Activated T-helper 1 cell treated with anti-CD3 and anti-CD28 coated beads, Interleukin-12 subunit alpha, Interleukin-12 subunit beta, Interleukin-2, Interleukin-4 antibody, amounts not matched to agents 30 ng/mL and 10 ng/mL and 1 ng/mL, durations not matched to agents 14 hours and 24 hours and 36 hours (primary cell): ENCODE data around the gene PRR19. TPM values are rescaled to one million over a fixed set of nuclear protein-coding genes. Genes with fewer than 3 reads are reported as not detected.
"Not testable (repeated sequence)": the region's sequence is repeated elsewhere in the genome, so short reads cannot be mapped to it uniquely, and the experiment has no call there.

Experiments used
- DNase-seq: peaks from one replicate; pipeline ENCODE4 v3.0.0; 2021; ENCODE audit warnings: low spot score
- H3K27ac Mint-ChIP-seq: one replicate; pipeline ENCODE4 v1.8.0; 2021; ENCODE audit warnings: mild to moderate bottlenecking, mixed read lengths
- H3K27me3 Mint-ChIP-seq: one replicate; pipeline ENCODE4 v1.8.0; 2022; ENCODE audit warnings: mild to moderate bottlenecking, moderate library complexity, mixed read lengths; ENCODE audit not compliant: insufficient read depth
- H3K36me3 Mint-ChIP-seq: one replicate; pipeline ENCODE4 v1.8.0; 2021; ENCODE audit warnings: low read depth, mixed read lengths
- H3K4me1 Mint-ChIP-seq: one replicate; pipeline ENCODE4 v1.8.0; 2021; ENCODE audit warnings: low read depth, mixed read lengths
- H3K4me3 Mint-ChIP-seq: one replicate; pipeline ENCODE4 v1.8.0; 2021; ENCODE audit warnings: mild to moderate bottlenecking, moderate library complexity, mixed read lengths
- H3K9me3 Mint-ChIP-seq: one replicate; pipeline ENCODE4 v1.8.0; 2021; ENCODE audit warnings: mixed read lengths
- intact Hi-C: fragments of 100-400 bp; cut with micrococcal nuclease; formaldehyde crosslinking; loops from one replicate; pipeline ENCODE4 v1.15.1; 2024
- total RNA-seq: library from RNA; stranded (reverse); gene quantifications from 2 replicates; pipeline ENCODE4 v1.2.3, GENCODE V29; 2022

Gene PRR19
- total RNA-seq, 1 donor from 2014 or later: 1.4 TPM

DNA sequence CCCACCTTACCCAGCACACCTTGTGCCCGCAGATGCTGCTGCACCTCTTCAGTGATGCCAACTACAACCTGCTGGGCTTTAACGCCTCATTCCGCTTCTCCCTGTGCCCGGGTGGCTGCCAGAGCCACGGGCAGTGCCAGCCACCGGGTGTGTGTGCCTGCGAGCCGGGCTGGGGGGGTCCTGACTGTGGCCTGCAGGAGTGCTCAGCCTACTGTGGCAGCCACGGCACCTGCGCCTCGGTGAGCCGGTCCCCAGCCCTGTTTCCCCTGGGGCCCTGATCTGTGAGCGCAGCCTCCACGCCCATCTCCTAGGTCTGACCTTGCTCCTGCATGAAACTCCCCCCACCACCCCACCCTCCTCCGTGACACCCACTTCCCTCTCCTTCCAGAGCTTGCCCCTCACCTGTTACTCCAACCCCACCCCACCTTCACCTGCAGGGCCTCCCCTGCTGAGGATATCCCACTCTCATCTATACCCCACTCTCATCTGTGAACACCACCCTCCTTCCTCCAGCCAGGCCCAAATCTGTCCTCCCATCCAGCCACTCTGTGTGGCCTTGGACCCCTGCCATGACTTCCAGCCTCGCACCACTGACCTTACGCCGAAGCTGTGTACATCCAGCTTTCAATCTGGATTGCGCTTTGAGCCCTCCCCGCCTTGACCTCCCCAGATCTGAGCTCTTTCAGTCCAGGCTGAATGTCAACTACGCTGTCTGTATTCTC lies 32.2 kb downstream of the PRR19 start:
- no peak overlapping the region for H3K27ac Mint-ChIP-seq

DNA sequence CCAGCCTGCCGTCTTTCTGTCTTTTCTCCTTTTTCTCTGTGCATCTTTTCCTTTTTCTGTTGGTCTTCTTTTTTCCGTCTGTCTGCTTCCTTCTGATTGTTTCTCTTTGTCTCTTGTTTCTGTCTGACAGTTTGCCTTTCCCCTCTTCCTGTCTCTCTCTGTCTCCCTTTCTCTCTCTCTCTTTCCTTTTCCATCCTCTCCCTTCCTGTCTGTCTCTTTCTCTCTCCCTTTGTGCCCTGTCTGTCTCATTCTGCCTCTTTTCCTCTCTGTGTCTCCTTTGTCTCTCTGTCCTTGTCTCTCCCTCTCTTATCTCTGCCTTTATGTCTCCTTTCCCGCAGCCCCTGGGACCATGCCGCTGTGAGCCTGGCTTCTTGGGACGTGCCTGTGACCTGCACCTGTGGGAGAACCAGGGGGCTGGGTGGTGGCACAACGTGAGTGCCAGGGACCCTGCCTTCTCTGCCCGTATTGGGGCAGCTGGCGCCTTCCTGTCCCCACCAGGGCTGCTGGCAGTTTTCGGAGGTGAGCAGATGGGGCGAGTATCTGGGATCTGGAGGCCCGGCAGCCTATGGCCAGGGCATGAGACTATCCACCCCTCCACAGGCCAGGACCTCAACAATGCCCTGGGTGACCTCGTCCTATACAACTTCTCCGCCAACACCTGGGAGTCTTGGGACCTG lies 32.9 kb downstream of the PRR19 start:
- no peak for DNase-seq
- Mint-ChIP-seq H3K4me3 (no peak overlapping the region), H3K4me1 (no peaks in the 10 kb centered on the region), H3K9me3 (no peaks in the 10 kb centered on the region), H3K36me3 (peaks cover 2% of the 10 kb centered on the region), H3K27ac (no peak overlapping the region), H3K27me3 (no peaks in the 10 kb centered on the region)
- intact Hi-C loops: no loop called here

More for the DNA sequence above, 32.2 kb downstream of the PRR19 start:
- peaks cover 2% of the 10 kb centered on the region for H3K36me3 Mint-ChIP-seq
- H3K4me3 Mint-ChIP-seq: no peak overlapping the region
- no peaks in the 10 kb centered on the region for H3K4me1 Mint-ChIP-seq
- DNase-seq: no peak
- H3K9me3 Mint-ChIP-seq: no peaks in the 10 kb centered on the region
- no peaks in the 10 kb centered on the region for H3K27me3 Mint-ChIP-seq
- intact Hi-C loops: no loop called here

DNA sequence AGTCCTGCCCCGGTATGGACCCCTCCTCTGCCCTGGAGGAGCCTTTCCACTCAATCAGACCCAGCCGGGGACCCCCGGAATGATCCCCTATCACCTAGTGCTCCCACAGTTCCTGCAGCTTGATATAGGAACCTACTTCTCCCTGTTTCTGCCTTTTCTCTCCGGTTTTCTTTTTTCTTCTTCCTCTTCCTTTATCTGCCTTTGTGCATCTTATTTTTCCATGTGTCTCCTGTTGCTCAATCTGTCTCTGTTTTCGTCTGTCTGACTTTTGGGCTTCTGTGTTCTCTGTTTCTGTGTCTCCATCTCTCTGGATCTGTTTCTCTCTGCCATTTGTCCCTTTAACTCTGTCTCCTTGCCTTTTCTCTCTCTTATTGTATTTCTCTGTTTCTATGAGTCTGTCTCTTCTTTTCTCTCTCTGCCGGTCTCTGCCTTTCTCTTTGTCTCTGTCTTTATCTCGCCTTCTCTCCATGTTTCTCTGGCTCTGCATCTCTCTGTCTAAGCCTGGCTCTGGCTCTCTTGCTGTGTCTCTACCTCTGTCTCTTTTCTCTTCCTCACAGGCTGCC lies 33.5 kb downstream of the PRR19 start:
- Mint-ChIP-seq H3K4me1 (no peaks in the 10 kb centered on the region), H3K27ac (no peak overlapping the region), H3K36me3 (peaks cover 2% of the 10 kb centered on the region), H3K4me3 (no peak overlapping the region), H3K9me3 (no peaks in the 10 kb centered on the region), H3K27me3 (no peaks in the 10 kb centered on the region)
- DNase-seq: no peak
- intact Hi-C loops: no loop called here

DNA sequence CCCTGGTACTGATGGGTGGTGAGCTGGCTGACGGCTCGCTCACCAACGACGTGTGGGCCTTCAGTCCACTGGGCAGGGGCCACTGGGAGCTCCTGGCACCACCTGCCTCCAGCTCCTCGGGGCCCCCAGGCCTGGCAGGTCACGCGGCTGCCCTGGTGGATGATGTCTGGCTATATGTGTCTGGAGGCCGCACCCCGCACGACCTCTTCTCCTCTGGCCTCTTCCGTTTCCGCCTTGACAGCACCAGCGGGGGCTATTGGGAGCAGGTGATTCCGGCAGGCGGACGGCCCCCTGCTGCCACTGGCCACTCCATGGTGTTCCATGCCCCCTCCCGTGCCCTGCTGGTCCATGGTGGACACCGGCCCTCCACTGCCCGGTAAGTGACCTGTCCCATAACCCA lies 34.0 kb downstream of the PRR19 start:
- H3K4me3 Mint-ChIP-seq: no peak overlapping the region
- no peak overlapping the region for H3K27ac Mint-ChIP-seq
- no peaks in the 10 kb centered on the region for H3K9me3 Mint-ChIP-seq
- H3K27me3 Mint-ChIP-seq: no peaks in the 10 kb centered on the region
- DNase-seq: no peak
- no peaks in the 10 kb centered on the region for H3K4me1 Mint-ChIP-seq
- intact Hi-C loops: no loop called here
- H3K36me3 Mint-ChIP-seq: peaks cover 2% of the 10 kb centered on the region

DNA sequence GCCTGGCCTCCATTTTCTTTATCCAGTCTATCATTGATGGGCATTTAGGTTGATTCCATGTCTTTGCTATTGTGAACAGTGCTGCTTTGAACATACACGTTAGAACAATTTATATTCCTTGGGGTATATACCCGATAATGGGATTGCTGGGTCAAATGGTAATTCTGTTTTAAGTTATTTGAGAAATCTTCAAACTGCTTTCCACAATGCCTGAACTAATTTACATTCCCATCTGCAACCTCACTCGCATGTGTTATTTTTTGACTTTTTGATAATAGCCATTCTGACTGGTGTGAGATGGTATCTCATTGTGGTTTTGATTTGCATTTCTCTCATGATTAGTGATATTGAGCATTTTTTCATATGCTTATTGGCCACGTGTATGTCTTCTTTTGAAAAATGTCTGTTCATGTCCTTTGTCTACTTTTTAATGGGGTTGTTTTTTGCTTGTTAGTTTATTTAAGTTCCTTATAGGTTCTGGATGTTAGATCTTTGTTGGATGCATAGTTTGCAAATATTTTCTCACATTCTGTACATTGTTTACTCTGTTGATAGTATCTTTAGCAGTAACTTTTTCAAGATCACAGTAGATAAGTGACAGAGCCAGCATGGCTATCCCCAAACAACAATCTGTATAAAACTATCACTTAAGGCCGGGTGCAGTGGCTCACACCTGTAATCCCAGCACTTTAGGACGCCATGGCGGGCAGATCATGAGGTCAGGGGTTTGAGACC lies 37.4 kb downstream of the PRR19 start:
- H3K4me3 Mint-ChIP-seq, H3K27me3 Mint-ChIP-seq, H3K4me1 Mint-ChIP-seq, DNase-seq, intact Hi-C loops, H3K27ac Mint-ChIP-seq, H3K9me3 Mint-ChIP-seq, H3K36me3 Mint-ChIP-seq: not testable (repeated sequence)

DNA sequence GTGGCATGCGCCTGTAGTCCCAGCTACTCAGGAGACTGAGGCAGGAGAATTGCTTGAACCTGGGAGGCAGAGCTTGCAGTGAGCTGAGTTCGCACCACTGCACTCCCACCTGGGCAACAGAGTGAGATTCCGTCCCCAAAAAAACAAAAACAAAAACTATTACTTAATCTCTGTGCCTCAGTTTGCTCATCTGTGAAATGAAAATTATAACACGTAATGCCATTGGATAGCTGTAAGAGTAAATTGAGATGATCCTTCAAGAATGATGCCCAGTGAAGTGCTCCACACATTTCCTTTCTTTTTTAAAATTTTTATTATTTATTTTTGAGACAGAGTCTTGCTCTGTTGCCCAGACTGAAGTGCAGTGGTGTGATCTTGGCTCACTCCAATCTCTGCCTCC lies 38.0 kb downstream of the PRR19 start:
- H3K36me3 Mint-ChIP-seq, H3K27me3 Mint-ChIP-seq, H3K27ac Mint-ChIP-seq, H3K9me3 Mint-ChIP-seq, DNase-seq, intact Hi-C loops, H3K4me1 Mint-ChIP-seq, H3K4me3 Mint-ChIP-seq: not testable (repeated sequence)

DNA sequence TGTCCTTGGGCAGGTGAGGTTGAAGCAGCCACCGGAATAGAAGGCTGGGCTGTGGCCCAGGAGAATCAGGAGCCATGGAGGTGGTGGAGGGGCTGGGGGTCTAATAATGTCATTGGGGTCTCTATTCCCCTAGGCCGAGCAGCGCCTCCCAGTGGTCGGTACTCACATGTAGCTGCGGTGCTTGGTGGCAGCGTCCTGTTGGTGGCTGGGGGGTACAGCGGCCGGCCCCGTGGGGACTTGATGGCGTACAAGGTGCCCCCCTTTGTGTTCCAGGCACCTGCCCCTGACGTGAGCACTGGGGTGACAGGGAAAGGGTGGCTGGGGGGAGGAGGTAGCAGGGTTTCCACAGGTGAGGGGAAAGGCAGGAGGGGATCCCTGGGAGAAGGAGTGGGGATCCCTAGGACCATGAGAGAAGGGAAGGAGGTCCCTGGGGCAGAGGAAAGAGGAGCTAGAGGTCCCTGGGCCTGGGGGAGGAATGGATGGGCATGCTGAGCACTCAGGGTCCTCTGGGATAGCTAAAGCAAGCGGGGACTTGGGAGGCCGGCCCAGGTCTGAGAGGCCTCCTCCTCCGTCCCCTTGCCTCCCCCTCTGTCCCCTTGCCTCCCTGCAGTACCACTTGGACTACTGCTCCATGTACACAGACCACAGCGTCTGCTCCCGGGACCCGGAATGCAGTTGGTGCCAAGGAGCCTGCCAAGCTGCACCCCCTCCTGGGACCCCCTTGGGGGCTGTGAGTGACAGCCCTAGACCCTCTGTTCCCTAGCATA lies 41.6 kb downstream of the PRR19 start:
- Mint-ChIP-seq H3K9me3 (no peaks in the 10 kb centered on the region), H3K27me3 (no peaks in the 10 kb centered on the region), H3K36me3 (peaks cover under 1% of the 10 kb centered on the region), H3K27ac (no peak overlapping the region), H3K4me1 (no peaks in the 10 kb centered on the region), H3K4me3 (no peak overlapping the region)
- intact Hi-C loops: no loop called here
- no peak for DNase-seq

DNA sequence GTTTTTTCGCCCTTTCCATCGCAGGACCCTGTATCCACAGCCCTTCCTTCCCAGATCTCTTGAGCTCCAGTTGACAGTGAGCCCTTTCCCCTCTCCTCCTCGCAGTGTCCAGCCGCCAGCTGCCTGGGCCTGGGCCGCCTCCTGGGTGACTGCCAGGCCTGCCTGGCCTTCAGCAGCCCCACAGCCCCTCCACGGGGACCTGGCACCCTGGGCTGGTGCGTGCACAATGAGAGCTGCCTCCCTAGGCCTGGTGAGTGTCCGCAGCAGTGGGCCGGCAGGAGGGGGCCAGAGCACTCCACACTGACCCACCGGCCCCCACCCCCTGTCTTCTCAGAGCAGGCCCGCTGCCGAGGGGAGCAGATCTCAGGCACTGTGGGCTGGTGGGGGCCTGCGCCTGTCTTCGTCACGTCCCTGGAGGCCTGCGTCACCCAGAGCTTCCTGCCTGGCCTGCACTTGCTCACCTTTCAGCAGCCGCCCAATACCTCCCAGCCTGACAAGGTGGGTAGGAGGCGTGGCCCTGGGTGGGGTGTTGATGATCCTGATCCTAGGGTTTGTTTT lies 42.5 kb downstream of the PRR19 start:
- DNase-seq: no peak
- no peaks in the 10 kb centered on the region for H3K27me3 Mint-ChIP-seq
- H3K27ac Mint-ChIP-seq: no peak overlapping the region
- no peaks in the 10 kb centered on the region for H3K4me1 Mint-ChIP-seq
- intact Hi-C loops: no loop called here
- no peaks in the 10 kb centered on the region for H3K9me3 Mint-ChIP-seq
- no peak overlapping the region for H3K4me3 Mint-ChIP-seq
- no peaks in the 10 kb centered on the region for H3K36me3 Mint-ChIP-seq

DNA sequence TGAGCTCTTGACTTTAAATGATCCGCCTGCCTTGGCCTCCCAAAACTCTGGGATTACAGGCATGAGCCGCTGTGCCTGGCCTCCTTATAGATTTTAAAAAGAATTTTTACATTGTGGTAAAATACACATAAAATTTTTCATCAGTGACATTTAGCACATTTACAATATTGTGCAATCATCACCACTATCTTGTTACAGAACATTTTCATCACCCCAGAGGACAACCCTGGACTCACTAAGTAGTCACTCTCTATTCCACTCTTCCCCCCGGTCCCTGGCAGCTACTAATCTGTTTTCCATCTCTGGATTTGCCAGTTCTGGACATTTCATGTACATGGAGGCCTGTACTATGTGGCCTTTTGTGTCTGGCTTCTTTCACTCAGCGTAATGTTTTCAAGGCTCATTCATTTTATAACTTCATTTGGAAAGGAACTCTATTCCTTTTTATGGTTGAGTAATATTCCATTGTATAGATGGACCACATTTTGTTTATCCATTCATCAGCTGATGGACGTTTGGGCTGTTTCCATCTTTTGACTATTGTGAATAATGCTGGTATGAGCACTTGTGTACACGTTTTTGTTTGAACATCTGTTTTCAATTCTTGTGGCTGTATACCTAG lies 43.4 kb downstream of the PRR19 start:
- H3K27me3 Mint-ChIP-seq: no peaks in the 10 kb centered on the region
- intact Hi-C loops: no loop called here
- no peak for DNase-seq
- no peaks in the 10 kb centered on the region for H3K36me3 Mint-ChIP-seq
- H3K4me3 Mint-ChIP-seq: no peak overlapping the region
- no peaks in the 10 kb centered on the region for H3K4me1 Mint-ChIP-seq
- H3K27ac Mint-ChIP-seq: no peak overlapping the region
- H3K9me3 Mint-ChIP-seq: no peaks in the 10 kb centered on the region

DNA sequence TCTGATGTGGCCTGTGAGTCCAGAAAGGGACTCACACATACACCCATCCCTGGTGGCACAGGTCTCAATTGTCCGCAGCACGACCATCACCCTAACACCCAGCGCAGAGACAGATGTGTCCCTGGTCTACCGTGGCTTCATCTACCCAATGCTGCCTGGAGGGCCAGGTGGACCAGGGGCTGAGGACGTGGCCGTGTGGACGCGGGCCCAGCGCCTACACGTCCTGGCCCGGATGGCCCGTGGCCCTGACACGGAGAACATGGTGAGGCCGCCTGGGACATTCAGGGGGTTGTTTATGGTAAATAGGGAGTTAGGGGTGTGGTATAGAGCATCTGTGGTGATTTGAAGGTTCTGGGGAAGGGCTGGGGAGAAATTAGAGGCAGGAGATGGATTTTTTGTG lies 46.3 kb downstream of the PRR19 start:
- H3K27me3 Mint-ChIP-seq: no peaks in the 10 kb centered on the region
- H3K4me1 Mint-ChIP-seq: no peaks in the 10 kb centered on the region
- no peaks in the 10 kb centered on the region for H3K36me3 Mint-ChIP-seq
- DNase-seq: no peak
- no peak overlapping the region for H3K4me3 Mint-ChIP-seq
- intact Hi-C loops: no loop called here
- no peaks in the 10 kb centered on the region for H3K9me3 Mint-ChIP-seq
- no peak overlapping the region for H3K27ac Mint-ChIP-seq

DNA sequence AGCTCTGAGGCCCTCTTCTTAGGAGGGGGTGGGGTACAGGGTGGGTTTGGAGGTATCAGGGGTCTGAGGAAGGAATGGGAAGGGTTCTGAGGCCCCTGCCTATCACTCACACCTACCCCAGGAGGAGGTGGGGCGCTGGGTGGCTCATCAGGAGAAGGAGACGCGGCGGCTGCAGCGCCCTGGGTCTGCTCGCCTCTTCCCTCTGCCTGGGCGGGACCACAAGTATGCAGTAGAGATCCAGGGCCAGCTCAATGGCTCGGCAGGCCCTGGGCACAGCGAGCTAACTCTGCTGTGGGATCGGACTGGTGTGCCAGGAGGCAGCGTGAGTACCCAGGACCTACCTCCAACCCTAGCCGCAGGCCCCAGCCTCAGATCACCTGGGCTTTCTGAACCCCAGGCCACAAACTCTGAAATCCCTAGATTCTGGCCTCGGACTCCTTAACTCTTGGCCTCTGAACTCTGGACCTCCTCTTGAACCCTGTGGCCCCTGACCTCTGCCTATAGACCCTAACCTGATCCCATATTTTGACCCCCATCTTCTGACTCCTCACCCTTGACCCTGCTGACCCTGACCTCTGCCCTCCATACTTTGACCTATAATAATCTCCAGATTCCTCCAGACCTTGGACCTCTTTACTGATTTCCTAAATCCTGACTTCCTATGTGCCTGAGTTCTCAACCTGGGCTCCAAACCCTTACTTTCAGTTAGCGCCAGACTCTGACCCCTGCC lies 47.6 kb downstream of the PRR19 start:
- intact Hi-C loops: no loop called here
- H3K36me3 Mint-ChIP-seq: no peaks in the 10 kb centered on the region

More for the DNA sequence above, 47.6 kb downstream of the PRR19 start:
- no peaks in the 10 kb centered on the region for H3K9me3 Mint-ChIP-seq
- H3K4me1 Mint-ChIP-seq: no peaks in the 10 kb centered on the region
- H3K4me3 Mint-ChIP-seq: no peak overlapping the region
- H3K27me3 Mint-ChIP-seq: no peaks in the 10 kb centered on the region
- DNase-seq: no peak
- H3K27ac Mint-ChIP-seq: no peak overlapping the region
